UCSD-AML1 (cell line): ENCODE data around the gene IL17REL.
A peak's percentile ranks its signal among the peaks of the same experiment; 100 is the strongest.

Experiments used
- DNase-seq: peaks from one replicate; lab custom pipeline; 2025; ENCODE audit not compliant: unreplicated experiment; lab: John Stamatoyannopoulos, UW

Gene IL17REL

DNA sequence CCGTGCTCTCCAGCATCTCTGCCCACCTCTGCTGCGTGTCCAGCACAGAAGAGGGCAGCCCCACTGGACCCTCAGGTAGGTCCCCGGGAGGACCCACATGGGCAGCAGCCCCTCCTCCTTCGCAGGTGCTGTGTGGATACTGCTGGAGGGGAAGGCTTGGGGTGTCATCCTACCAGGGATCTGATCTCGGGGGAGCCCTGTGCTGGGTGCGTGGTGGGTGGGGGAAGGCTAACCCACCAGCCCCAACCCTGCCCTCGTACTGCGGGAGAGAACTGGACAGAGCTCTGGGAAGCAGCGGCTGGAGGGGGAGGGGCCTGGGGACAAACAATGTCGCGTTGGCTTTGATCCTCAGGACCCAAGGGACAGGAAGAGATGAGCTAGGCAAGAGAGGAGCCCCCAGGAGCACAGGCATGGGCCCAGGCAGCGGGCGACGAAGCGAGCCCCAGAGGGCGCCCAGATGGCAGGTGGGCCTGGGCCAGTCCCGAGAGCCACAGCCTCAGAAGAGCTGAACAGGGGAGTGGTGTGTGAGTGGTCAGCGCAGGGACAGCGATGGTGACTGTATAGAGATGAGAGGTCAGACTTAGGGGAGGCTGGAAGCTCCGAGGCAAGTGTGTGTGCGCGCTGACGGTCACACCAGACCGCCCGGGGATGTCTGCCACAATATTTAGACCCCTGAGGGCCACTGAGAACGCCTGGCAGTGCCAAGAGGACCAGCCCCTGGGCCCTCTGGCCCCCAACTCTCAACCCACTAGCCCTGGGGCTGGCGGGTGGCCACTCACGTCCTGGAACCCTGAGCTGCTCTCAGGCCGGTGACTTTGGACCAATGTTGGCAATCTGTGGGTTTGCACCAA lies 53.4 kb downstream of the IL17REL start:
- no peak for DNase-seq

DNA sequence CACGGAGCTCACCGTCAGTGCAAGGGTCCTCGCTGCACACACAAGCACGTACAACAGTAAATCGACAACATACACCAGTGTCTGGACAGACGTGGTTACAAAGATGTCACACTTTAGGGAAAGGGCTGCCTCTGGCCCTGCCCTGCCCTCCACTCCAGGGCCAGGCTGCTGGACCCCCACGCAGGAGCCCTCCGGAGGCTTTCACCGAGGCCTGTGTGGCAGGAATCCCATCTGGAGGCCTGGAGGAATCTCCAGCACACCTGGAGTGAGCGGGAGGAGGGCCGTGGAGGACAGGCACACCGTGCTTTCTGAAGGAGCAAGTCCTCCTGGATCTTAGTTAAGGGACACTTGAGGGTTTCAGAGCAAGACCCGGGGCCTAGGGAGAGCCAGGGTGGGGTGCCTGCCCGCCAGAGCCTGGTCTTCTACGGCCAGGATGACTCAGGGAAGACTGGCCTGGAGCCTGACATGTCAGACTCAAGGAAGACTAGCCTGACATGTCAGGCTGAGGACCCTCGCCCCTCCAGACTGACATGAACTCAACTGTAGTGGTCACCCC lies 54.1 kb downstream of the IL17REL start:
- DNase-seq: no peak

GRCh38 chr22:49957826-49958365 lies 54.7 kb downstream of the IL17REL start:
- no peak for DNase-seq

GRCh38 chr22:49956914-49957825 lies 55.4 kb downstream of the IL17REL start:
- DNase-seq: no peak

DNA sequence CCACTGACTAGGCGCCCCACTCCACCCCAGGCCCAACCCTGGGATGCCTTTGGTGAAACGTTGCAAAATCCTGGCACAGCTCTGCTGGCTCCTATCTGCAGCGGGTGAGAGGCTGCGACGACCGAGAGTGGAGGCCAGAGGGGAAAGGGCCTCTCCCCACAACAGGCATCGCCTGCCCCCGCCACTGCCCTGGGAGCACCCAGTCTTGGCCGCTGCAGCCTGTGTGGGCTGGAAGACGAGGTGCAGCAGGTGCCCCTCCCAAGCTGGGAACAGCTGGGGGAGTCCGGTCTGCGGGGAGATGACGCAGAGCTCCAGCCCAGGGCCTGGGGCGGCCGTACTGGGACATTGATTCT lies 56.2 kb downstream of the IL17REL start:
- no peak for DNase-seq

DNA sequence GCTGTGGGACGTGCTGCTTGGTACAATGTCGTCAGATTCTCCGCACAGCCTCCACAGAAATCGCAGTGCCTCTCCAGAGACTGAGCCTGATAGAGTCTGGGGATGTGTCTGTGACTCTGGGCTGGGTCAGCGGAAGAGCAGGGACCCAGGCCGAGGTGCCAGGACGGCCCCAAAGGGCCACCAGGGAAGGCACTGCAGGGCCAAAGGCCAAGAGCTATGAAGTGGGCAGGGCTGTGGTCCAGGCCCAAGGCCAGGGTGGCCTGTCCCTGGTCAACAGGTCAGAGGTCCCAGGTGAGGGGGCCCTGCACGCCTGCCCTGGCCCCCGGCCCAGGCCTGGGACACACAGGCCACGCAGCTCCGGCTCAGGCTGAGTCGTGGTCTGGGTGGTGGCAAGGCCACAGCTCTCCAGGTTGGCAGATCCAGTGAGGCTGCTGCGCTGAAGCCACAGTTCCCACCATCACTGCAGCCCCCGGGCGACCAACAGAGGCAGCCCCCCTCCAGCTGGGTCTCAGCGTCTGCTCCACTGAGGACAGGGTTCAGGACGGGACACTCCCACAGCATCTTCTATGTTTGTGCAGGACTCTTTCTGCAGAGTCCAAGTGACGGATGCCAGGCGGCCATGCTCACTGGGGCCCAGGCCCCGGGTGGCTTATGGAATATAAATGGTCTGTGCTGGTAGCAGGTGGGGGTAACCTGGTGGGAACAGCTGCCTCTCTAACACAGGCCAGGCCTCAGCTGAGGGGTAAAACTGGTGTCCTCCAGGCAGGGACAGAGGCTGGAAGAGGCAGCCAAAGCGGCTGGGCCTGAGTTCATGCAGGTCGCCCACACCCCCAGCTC lies 56.8 kb downstream of the IL17REL start:
- DNase-seq: no peak

DNA sequence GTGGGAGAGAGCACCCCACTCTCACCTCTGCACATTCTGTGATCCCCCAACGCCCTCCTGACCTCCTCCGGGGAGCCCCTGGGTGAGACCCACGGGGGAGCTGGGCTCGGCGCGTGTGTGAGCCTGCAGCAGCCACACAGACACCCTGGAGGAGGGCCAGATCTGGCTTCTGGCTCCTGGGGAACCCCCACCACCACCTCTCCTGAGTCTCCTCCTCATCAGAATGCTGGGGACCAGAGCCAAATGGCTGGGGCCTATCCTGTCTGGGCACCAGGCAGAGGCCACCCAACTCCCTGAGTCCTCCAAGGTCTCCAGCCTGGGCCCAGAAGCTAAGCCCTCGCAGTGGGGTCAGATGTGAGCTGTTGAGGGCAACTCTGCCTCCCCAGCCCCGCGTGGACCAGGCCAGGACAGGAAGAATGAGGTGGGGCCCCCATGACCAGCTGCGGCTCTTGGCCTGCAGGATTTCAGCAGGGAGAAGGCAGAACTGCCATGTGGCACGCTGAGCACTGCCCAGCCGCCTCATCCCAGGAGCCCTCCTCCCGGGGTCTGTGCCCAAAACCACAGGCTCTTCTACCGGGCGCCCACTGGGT lies 57.5 kb downstream of the IL17REL start:
- DNase-seq: no peak

DNA sequence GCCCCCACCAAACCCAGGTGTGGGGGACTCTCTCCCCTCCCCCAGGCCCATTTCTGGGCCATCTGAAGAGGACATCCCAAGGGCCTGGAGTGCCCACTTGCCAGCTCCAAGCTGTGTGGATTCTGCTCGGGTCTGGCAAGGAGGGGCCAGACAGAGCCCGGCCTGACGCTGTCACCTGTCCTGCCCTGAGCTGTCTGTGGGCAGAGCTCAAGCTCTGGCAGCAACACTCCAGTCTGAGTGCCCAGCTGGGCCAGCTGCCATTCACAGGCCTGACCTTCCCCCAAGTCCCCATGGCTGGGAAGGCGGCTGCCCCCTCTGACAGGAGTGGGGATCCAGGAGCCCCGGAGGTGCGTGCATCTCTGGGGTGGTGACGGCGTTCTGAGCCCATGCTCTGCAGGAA lies 58.2 kb downstream of the IL17REL start:
- DNase-seq: no peak

- DNase-seq: peak; percentile 45
Measured at GRCh38 chr22:49953680-49954344, 58.8 kb downstream of the IL17REL start.

- DNase-seq: no peak
Measured at GRCh38 chr22:49953027-49953679, 59.4 kb downstream of the IL17REL start.

DNA sequence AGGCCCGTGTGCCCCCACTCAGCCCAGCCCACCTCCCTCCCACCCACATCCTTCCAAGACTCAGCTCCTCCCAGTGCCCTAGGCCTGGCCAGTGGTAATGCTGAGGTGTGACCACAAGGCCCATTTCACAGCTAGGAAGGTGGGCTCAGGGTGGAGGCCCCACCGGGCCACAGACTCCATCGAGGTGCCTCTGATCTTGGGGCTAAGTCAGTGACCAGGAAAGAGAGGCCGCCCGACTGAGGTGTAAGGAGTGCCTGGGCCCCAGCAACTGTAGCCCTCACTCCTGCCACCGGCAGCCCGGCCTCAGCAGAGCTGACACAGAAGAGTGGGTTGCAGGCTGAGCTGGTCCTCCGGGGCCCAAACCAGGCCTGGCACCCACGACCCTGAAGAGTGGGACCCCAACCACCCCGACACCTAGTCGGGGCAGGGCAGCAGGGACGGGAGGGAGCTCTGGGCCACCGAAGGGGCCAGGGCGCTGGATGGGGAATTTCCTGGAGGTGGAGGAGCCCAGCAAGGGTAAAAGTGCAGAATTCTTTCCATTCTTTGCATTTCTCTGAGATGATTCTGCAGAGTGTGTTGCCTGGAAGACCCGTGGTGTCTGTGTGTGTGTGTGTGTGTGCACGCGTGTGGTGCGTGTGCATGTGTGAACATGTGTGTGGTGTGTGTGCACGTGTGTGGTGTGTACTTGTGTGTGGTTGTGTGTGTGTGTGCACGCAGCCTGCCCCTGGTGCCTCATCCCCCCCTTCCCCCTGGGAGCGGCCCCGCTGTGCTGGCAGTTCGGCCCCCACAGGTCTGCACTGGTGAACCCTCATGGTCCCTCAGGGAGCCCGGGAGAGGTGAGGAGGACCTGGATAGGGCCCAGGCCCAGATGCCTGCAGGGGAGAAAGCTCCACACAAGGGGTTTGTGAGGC lies 60.3 kb downstream of the IL17REL start:
- no peak for DNase-seq

GRCh38 chr22:49951678-49951985 lies 60.9 kb downstream of the IL17REL start:
- DNase-seq: no peak

DNA sequence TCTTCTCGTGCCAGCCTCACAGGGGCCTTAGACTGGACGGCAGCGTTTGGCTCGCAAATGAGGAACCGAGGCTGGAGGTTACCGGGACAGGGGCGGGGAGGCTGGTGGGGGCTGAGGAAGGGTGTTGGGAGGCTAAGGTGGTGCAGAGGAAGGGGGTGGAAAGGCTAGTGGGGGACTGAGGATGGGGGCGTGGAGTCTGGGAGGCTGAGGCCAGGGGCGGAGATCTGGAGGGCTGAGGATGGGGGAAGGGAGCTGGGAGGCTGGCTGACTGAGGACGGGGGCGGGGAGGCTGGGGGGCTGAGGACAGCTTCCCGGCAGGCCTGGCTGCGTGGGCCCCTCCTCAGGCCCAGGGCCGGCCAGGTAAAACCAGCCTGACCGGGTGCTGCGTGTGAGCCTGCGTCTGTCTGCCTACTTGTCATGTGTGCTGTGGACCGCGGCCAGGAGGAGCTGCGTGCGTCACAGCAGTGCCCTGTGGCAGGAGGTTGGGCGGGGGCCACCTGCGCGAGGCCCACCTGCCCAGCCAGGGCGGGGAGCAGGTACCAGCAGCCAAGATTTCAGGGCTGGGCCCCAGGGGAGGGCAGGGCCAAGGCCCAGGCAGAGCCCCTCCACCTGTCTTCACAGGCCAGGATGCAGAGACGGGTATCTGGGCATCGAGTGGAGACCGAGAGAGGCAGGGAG lies 61.4 kb downstream of the IL17REL start:
- no peak for DNase-seq

GRCh38 chr22:49950396-49950994 lies 62.1 kb downstream of the IL17REL start:
- DNase-seq: no peak

DNA sequence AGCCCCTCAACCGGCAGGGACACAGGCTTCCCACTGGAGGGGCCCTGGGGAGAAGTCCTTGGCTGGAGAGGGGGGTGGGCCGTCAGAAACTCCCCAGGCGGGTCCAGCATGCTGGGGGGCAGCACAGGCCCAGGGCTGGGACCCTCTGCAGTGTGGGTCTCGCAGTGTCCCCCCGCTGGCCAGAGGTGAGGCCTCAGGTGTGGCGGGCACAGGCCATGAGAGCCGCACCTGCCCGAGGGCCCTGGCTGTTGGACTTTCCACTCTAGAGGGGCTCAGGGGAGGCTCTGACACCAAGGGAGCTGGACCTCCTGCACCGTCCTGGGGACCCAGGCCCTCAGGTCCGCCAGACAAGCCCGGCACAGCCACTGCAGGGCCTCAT lies 62.7 kb downstream of the IL17REL start:
- no peak for DNase-seq

DNA sequence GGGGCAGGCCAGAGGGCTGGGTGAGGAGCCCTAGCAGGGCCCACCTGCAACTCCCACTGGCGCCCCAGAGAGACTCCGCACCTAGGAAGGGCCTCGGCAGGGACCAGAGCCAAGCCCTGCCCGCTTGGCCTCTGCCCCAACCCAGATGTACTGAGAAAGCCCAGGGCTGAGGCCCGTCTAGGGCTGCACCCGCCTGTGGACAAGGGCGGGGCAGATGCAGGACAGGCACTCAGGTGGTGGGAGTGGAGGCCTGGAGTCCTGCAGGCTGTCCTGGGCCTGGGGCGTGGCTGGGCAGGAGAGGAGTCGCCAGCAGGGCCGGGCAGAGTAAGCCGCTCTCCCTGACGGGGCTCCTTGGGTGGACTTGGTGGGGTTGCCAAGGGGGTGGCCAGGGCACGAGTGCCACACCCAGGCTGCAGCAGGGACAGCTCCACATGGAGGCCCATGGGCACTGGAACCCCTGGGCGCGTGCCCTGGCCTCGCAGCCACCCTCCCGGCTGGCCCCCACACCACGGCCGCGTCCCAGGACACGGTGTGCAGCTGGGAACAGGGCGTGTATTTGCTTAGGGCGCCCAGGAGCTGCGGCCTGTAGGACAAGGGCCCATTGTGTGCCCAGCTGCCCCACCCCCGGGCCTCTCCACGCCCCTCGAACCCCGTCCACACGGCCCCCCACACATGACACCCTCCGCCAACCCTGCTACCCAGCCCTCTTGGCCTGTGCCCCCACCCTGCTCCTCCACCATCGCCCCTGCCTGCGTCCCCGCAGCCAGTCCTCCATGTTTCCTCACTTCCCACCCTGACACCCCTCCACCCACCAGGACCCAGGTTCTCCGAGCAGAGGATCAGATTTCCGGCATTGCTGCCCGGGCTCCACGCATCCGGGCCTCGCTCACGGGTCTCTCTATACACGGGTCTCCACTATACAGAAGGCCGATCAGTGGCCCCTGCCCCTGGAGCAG lies 63.3 kb downstream of the IL17REL start:
- no peak for DNase-seq
